HG03354 (cell line): ENCODE measurements around the gene SS18L1.

Experiments used
- ATAC-seq: cut with Tn5 transposase; IDR thresholded peaks from one replicate; pipeline ENCODE4 v1.9.1; 2021; ENCODE audit warnings: mild to moderate bottlenecking; ENCODE audit not compliant: unreplicated experiment, poor library complexity, severe bottlenecking

SS18L1 gene

GRCh38 chr20:62230276-62230675 is 86.7 kb downstream of the SS18L1 start:
- ATAC-seq = no peak

DNA sequence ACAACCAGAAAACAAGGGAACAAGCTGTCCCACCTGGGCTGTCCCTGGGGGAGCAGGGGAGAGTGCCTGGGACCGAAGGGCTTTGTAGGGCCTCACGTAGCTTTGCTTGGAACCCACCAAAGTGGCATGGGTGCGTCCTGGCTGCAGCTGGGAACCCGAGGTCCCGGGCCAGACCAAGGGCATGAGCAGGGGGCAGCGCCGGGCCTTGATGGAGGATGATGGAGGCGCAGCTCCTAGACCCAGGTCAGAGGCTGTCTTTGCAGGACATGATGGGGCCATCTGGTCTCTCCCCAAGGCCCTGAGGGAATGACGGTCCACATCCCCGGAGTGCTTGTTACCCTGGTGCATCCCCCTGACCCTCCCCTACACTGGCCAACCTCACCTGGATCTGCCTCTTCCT is 87.1 kb downstream of the SS18L1 start:
- ATAC-seq = no peak

- ATAC-seq = no peak
Measured at GRCh38 chr20:62231292-62231691, 87.7 kb downstream of the SS18L1 start.
